Gastrocnemius medialis (tissue), 4 donors: ENCODE measurements around the gene CACNB4. TPM values are rescaled to one million over a fixed set of nuclear protein-coding genes. Genes with fewer than 3 reads are reported as not detected.
A peak's percentile ranks its signal among the peaks of the same experiment; 100 is the strongest.
"Not testable (repeated sequence)": the region's sequence is repeated elsewhere in the genome, so short reads cannot be mapped to it uniquely, and the experiment has no call there.

Source experiments
- ATAC-seq, 2 donors: fragments of 150-250 bp; one replicate each; pipeline ENCODE4 v1.9.1; 2016
- DNase-seq, 2 donors: peaks; one replicate each; pipeline ENCODE4 v3.0.0-alpha.2; 2019
- H3K27ac ChIP-seq, 4 donors: fragments of 200-600 bp; sonication (generic); 1 replicate in 1 of 4; 2 replicates in 3 of 4; pipeline ENCODE4 v1.5.1; 2016 to 2018; ENCODE audit warnings: mild to moderate bottlenecking in 2 of 4, moderate library complexity in 1 of 4
- H3K27me3 ChIP-seq, 3 donors: fragments of 200-600 bp; sonication (generic) in 2 of 3; 1 replicate in 1 of 3; 2 replicates in 2 of 3; pipeline versions ENCODE4 v1.5.1 to v1.6.0; 2016 to 2019; ENCODE audit warnings: mild to moderate bottlenecking in 1 of 3, moderate library complexity in 1 of 3
- H3K36me3 ChIP-seq, 2 donors: fragments of 200-600 bp; sonication (generic) in 1 of 2; one replicate each; pipeline ENCODE4 v1.5.1; 2017 to 2018
- H3K4me1 ChIP-seq, 2 donors: fragments of 200-600 bp; sonication (generic) in 1 of 2; one replicate each; pipeline ENCODE4 v1.5.1; 2016 to 2017; ENCODE audit warnings: mild to moderate bottlenecking in 2 of 2
- H3K4me3 ChIP-seq, 4 donors: fragments of 200-600 bp; sonication (generic) in 3 of 4; 1 replicate in 1 of 4; 2 replicates in 3 of 4; pipeline ENCODE4 v1.5.1; 2016 to 2019; ENCODE audit warnings: mild to moderate bottlenecking in 2 of 4
- H3K9me3 ChIP-seq, 3 donors: fragments of 200-600 bp; sonication (generic) in 2 of 3; 1 replicate in 1 of 3; 2 replicates in 2 of 3; pipeline ENCODE4 v1.5.1; 2016 to 2019
- CTCF ChIP-seq, 5 experiments: fragments of 450-650 bp in 3 of 5; fragments of 200-600 bp in 2 of 5; sonication (generic) in 2 of 5; IDR thresholded peaks in 4 of 5; conservative IDR thresholded peaks in 1 of 5; 1 replicate in 4 of 5; 2 replicates in 1 of 5; pipeline ENCODE4 v1.5.1; 2016 to 2019; ENCODE audit warnings: antibody characterized with exemption in 5 of 5, mild to moderate bottlenecking in 3 of 5, moderate library complexity in 3 of 5
- POLR2A ChIP-seq, 2 donors: fragments of 450-650 bp; IDR thresholded peaks; one replicate each; pipeline ENCODE4 v1.6.1; 2017; ENCODE audit warnings: antibody characterized with exemption in 2 of 2, mild to moderate bottlenecking in 2 of 2, moderate library complexity in 2 of 2
- in situ Hi-C, 4 donors: fragments of 200-750 bp; cut with MboI; loops; one replicate each; pipeline versions ENCODE4 v1.15.0 to v1.8.0; 2017; ENCODE audit warnings: low sequenced_read_pairs in 4 of 4
- intact Hi-C: fragments of 100-400 bp; cut with DNase I; formaldehyde crosslinking; loops from one replicate; pipeline ENCODE4 v1.15.1; 2023; ENCODE audit warnings: low total_unique reads
- total RNA-seq, 4 donors: library from RNA; depleted of rRNA; stranded (reverse); fragments of >200 nt; gene quantifications; one replicate each; pipeline versions ENCODE4 v1.1.0 to v1.2.3, GENCODE V29; 2016

The CACNB4 gene
- total RNA-seq, 4 donors from 2014 or later = 0.04 to 0.56 (median 0.36) TPM

GRCh38 chr2:152093464-152093863 lies 5.4 kb downstream of the CACNB4 start:
- Histone ChIP-seq H3K36me3 (no peaks in the 10 kb centered on the region), H3K4me1 (peaks cover 7 to 10% of the 10 kb centered on the region in 2 donors), H3K9me3 (no peaks in the 10 kb centered on the region), H3K27me3 (peaks cover 0 to 17% (median 3%) of the 10 kb centered on the region in 3 donors), H3K4me3 (no peak overlapping the region), H3K27ac (no peak overlapping the region)
- DNase-seq = no peak
- intact Hi-C loops = no loop called here
- in situ Hi-C loops = no loop called here
- TF ChIP-seq CTCF (IDR thresholded peaks at IDR 0.05 in 4 of 5, conservative IDR thresholded peaks at IDR 0.05 in 1 of 5) (no peak), POLR2A (IDR thresholded peaks at IDR 0.05) (no peak)
- no peak for ATAC-seq

- H3K36me3 ChIP-seq = no peaks in the 10 kb centered on the region
- H3K27me3 ChIP-seq = peaks cover 0 to 5% (median 0%) of the 10 kb centered on the region in 3 donors
- H3K4me1 ChIP-seq = peaks cover 0 to 2% of the 10 kb centered on the region in 2 donors
- in situ Hi-C loops (no loop called here), intact Hi-C loops (no loop called here)
- H3K4me3 ChIP-seq = no peak overlapping the region
- H3K27ac ChIP-seq = no peak overlapping the region
- TF ChIP-seq CTCF (IDR thresholded peaks at IDR 0.05 in 4 of 5, conservative IDR thresholded peaks at IDR 0.05 in 1 of 5) (no peak), POLR2A (IDR thresholded peaks at IDR 0.05) (no peak)
- no peaks in the 10 kb centered on the region for H3K9me3 ChIP-seq
- ATAC-seq (no peak), DNase-seq (no peak)
Measured at GRCh38 chr2:152092095-152092494, 6.7 kb downstream of the CACNB4 start.

GRCh38 chr2:152090726-152091125 lies 8.1 kb downstream of the CACNB4 start:
- H3K4me1 ChIP-seq, intact Hi-C loops, in situ Hi-C loops, H3K36me3 ChIP-seq, H3K9me3 ChIP-seq, H3K27me3 ChIP-seq, H3K4me3 ChIP-seq, H3K27ac ChIP-seq, DNase-seq: not testable (repeated sequence)
- peak in 1 of 2 donors; percentile 45 for ATAC-seq

- DNase-seq (no peak), ATAC-seq (no peak)
- no peak overlapping the region for H3K4me3 ChIP-seq
- H3K9me3 ChIP-seq = no peaks in the 10 kb centered on the region
- intact Hi-C loops = no loop called here
- H3K36me3 ChIP-seq = no peaks in the 10 kb centered on the region
- no peak overlapping the region for H3K27ac ChIP-seq
- TF ChIP-seq CTCF (IDR thresholded peaks at IDR 0.05 in 4 of 5, conservative IDR thresholded peaks at IDR 0.05 in 1 of 5) (no peak), POLR2A (IDR thresholded peaks at IDR 0.05) (no peak)
- no peaks in the 10 kb centered on the region for H3K4me1 ChIP-seq
- in situ Hi-C loops = no loop called here
- no peaks in the 10 kb centered on the region for H3K27me3 ChIP-seq
Measured at GRCh38 chr2:152089238-152089637, 9.6 kb downstream of the CACNB4 start.

- intact Hi-C loops = no loop called here
- TF ChIP-seq CTCF (IDR thresholded peaks at IDR 0.05 in 4 of 5, conservative IDR thresholded peaks at IDR 0.05 in 1 of 5) (no peak), POLR2A (IDR thresholded peaks at IDR 0.05) (no peak)
- H3K4me3 ChIP-seq = no peak overlapping the region
- no peaks in the 10 kb centered on the region for H3K27me3 ChIP-seq
- H3K27ac ChIP-seq = no peak overlapping the region
- DNase-seq (no peak), ATAC-seq (no peak)
- no peaks in the 10 kb centered on the region for H3K36me3 ChIP-seq
- in situ Hi-C loops = no loop called here
- H3K9me3 ChIP-seq = no peaks in the 10 kb centered on the region
- no peaks in the 10 kb centered on the region for H3K4me1 ChIP-seq
Measured at GRCh38 chr2:152088006-152088405, 10.8 kb downstream of the CACNB4 start.
